GM12891 (cell line): ENCODE results near the gene ARMC2.
"Not testable (repeated sequence)": the region's sequence is repeated elsewhere in the genome, so short reads cannot be mapped to it uniquely, and the experiment has no call there.

Experiments
- PAX5 ChIP-seq: IDR thresholded peaks from 2 replicates; pipeline ENCODE4 v1.6.1; 2011; ENCODE audit warnings: low read length, moderate library complexity, mild to moderate bottlenecking; ENCODE audit not compliant: insufficient read depth, severe bottlenecking
- POLR2A ChIP-seq: IDR thresholded peaks from 2 replicates; pipeline ENCODE4 v1.6.1; 2011; ENCODE audit warnings: low read depth, low read length, control low read depth
- POLR2AphosphoS5 ChIP-seq: IDR thresholded peaks from 2 replicates; pipeline ENCODE4 v1.6.1; 2011; ENCODE audit warnings: low read depth, low read length, control low read depth
- POU2F2 ChIP-seq: IDR thresholded peaks from 2 replicates; pipeline ENCODE4 v1.6.1; 2011; ENCODE audit warnings: low read depth, mild to moderate bottlenecking, control low read depth, low read length, moderate library complexity
- SPI1 ChIP-seq: IDR thresholded peaks from 2 replicates; pipeline ENCODE4 v1.6.1; 2011; ENCODE audit warnings: low read depth, low read length, control low read depth
- TAF1 ChIP-seq: IDR thresholded peaks from 2 replicates; pipeline ENCODE4 v1.6.1; 2011; ENCODE audit warnings: low read depth, low read length, control low read depth

DNA sequence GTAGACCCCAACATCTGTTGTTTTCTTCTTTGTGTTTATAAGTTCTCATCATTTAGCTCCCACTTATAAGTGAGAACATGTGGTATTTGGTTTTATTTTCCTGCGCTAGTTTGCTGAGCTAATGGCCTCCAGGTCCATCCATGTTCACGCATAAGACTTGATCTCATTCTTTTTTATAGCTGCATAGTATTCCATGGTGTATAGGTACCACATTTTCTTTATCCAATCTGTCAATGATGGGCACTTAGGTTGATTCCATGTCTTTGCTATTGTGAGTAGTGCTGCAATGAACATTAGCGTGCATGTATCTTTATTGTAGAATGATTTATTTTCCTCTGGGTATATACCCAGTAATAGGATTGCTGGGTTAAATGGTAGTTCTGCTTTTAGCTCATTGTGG lies 82.9 kb downstream of the ARMC2 start:
- TF ChIP-seq POLR2AphosphoS5, POLR2A, TAF1, POU2F2, PAX5, SPI1: not testable (repeated sequence)
